H9 (cell line): ENCODE results near the gene DNAJC10. TPM values are rescaled to one million over a fixed set of nuclear protein-coding genes. Genes with fewer than 3 reads are reported as not detected.
"Not testable (repeated sequence)": the region's sequence is repeated elsewhere in the genome, so short reads cannot be mapped to it uniquely, and the experiment has no call there.

Experiments used
- DNase-seq: peaks from one replicate; pipeline ENCODE4 v3.0.0-alpha.2; 2017
- H2AFZ ChIP-seq: one replicate; pipeline ENCODE4 v1.6.1; 2013; ENCODE audit warnings: mild to moderate bottlenecking, low read length, control low read depth, moderate library complexity
- H2AK5ac ChIP-seq: 2 replicates; pipeline ENCODE4 v1.6.1; 2013; ENCODE audit warnings: low read length, control low read depth, mixed read lengths; ENCODE audit not compliant: insufficient read length
- H2BK120ac ChIP-seq: one replicate; pipeline ENCODE4 v1.6.1; 2013; ENCODE audit warnings: low read depth, mild to moderate bottlenecking, low read length, control low read depth, inconsistent platforms; ENCODE audit not compliant: poor library complexity, severe bottlenecking
- H2BK12ac ChIP-seq: 2 replicates; pipeline ENCODE4 v1.6.1; 2013; ENCODE audit warnings: low read length, control low read depth, mixed read lengths, low read depth; ENCODE audit not compliant: insufficient read length
- H2BK15ac ChIP-seq: 2 replicates; pipeline ENCODE4 v1.6.1; 2013; ENCODE audit warnings: low read depth, low read length, control low read depth
- H2BK20ac ChIP-seq: one replicate; pipeline ENCODE4 v1.6.1; 2013; ENCODE audit warnings: low read depth, mild to moderate bottlenecking, low read length, control low read depth, inconsistent platforms; ENCODE audit not compliant: poor library complexity, severe bottlenecking
- H2BK5ac ChIP-seq: 2 replicates; pipeline ENCODE4 v1.6.1; 2013; ENCODE audit warnings: low read length, control low read depth, mixed read lengths; ENCODE audit not compliant: insufficient read length
- H3K14ac ChIP-seq: 2 replicates; pipeline ENCODE4 v1.6.1; 2013; ENCODE audit warnings: low read length, control low read depth; ENCODE audit not compliant: insufficient read depth
- H3K18ac ChIP-seq: 2 replicates; pipeline ENCODE4 v1.6.1; 2013; ENCODE audit warnings: low read depth, mild to moderate bottlenecking, mixed read lengths, low read length, control low read depth; ENCODE audit not compliant: insufficient read length
- H3K23ac ChIP-seq: 2 replicates; pipeline ENCODE4 v1.6.1; 2013; ENCODE audit warnings: low read length, control low read depth, mixed read lengths, low read depth; ENCODE audit not compliant: insufficient read length
- H3K23me2 ChIP-seq: 2 replicates; pipeline ENCODE4 v1.6.1; 2013; ENCODE audit warnings: low read depth, mild to moderate bottlenecking, mixed read lengths, low read length, control low read depth; ENCODE audit not compliant: insufficient read length, poor library complexity, severe bottlenecking
- H3K27ac ChIP-seq: 2 replicates; pipeline ENCODE4 v1.5.1; 2013; ENCODE audit warnings: low read length, control low read depth, mixed read lengths, low read depth; ENCODE audit not compliant: insufficient read length
- H3K27me3 ChIP-seq: 2 replicates; pipeline ENCODE4 v1.6.1; 2013; ENCODE audit warnings: low read length, control low read depth, inconsistent platforms; ENCODE audit not compliant: insufficient read depth
- H3K4ac ChIP-seq: 2 replicates; pipeline ENCODE4 v1.6.1; 2013; ENCODE audit warnings: low read depth, mild to moderate bottlenecking, control low read depth, inconsistent platforms, low read length, moderate library complexity
- H3K4me1 ChIP-seq: 2 replicates; pipeline ENCODE4 v1.6.1; 2013; ENCODE audit warnings: low read length, control low read depth, inconsistent platforms; ENCODE audit not compliant: insufficient read depth
- H3K4me2 ChIP-seq: 2 replicates; pipeline ENCODE4 v1.6.1; 2013; ENCODE audit warnings: low read length, control low read depth, mixed read lengths; ENCODE audit not compliant: insufficient read length, insufficient read depth
- H3K56ac ChIP-seq: 2 replicates; pipeline ENCODE4 v1.6.1; 2013; ENCODE audit warnings: low read depth, mild to moderate bottlenecking, mixed read lengths, low read length, control low read depth; ENCODE audit not compliant: insufficient read length
- H3K79me1 ChIP-seq: 2 replicates; pipeline ENCODE4 v1.6.1; 2013; ENCODE audit warnings: low read depth, mild to moderate bottlenecking, moderate library complexity, low read length, control low read depth, inconsistent platforms; ENCODE audit not compliant: insufficient read depth, poor library complexity, severe bottlenecking
- H3K79me2 ChIP-seq: 2 replicates; pipeline ENCODE4 v1.6.1; 2013; ENCODE audit warnings: low read length, control low read depth, inconsistent platforms; ENCODE audit not compliant: insufficient read depth
- H3K9ac ChIP-seq: 2 replicates; pipeline ENCODE4 v1.6.1; 2013; ENCODE audit warnings: low read length, control low read depth, mixed read lengths; ENCODE audit not compliant: insufficient read length; ENCODE audit errors: extremely low read depth
- H3K9me3 ChIP-seq: one replicate; pipeline ENCODE4 v1.6.1; 2013; ENCODE audit warnings: low read depth, low read length, inconsistent platforms; ENCODE audit not compliant: control insufficient read depth
- H3T11ph ChIP-seq: one replicate; pipeline ENCODE4 v1.6.1; 2013; ENCODE audit warnings: mild to moderate bottlenecking, low read length, control low read depth, inconsistent platforms
- H4K20me1 ChIP-seq: one replicate; pipeline ENCODE4 v1.6.1; 2013; ENCODE audit not compliant: control insufficient read depth, insufficient read length, insufficient read depth
- H4K5ac ChIP-seq: 2 replicates; pipeline ENCODE4 v1.6.1; 2013; ENCODE audit warnings: low read depth, mild to moderate bottlenecking, mixed read lengths, low read length, control low read depth; ENCODE audit not compliant: insufficient read length
- H4K8ac ChIP-seq: replicated peaks from 2 replicates; pipeline ENCODE4 v1.6.1; 2013; ENCODE audit warnings: low read length, control low read depth, mixed read lengths, low read depth; ENCODE audit not compliant: insufficient read length
- H4K91ac ChIP-seq: 2 replicates; pipeline ENCODE4 v1.6.1; 2013; ENCODE audit warnings: low read depth, mild to moderate bottlenecking, moderate library complexity, mixed read lengths, low read length, control low read depth; ENCODE audit not compliant: insufficient read length
- H3K27ac Mint-ChIP-seq, 3 experiments: 2 replicates in 2 of 3; 3 replicates in 1 of 3; pipeline ENCODE4 v1.8.0; 2020 to 2021; ENCODE audit warnings: mixed read lengths in 3 of 3, mild to moderate bottlenecking in 1 of 3, moderate library complexity in 1 of 3
- H3K27me3 Mint-ChIP-seq: 2 replicates; pipeline ENCODE4 v1.8.0; 2021; ENCODE audit warnings: low read depth, mild to moderate bottlenecking, moderate library complexity, mixed read lengths
- H3K36me3 Mint-ChIP-seq, 3 experiments: 2 replicates in 2 of 3; 3 replicates in 1 of 3; pipeline ENCODE4 v1.8.0; 2020 to 2021; ENCODE audit warnings: low read depth in 3 of 3, mixed read lengths in 3 of 3; ENCODE audit not compliant: insufficient read depth in 1 of 3
- H3K4me1 Mint-ChIP-seq, 2 experiments: 2 replicates each; pipeline ENCODE4 v1.8.0; 2020; ENCODE audit warnings: mixed read lengths in 2 of 2
- H3K4me3 Mint-ChIP-seq, 2 experiments: 2 replicates in 1 of 2; 3 replicates in 1 of 2; pipeline ENCODE4 v1.8.0; 2020 to 2021; ENCODE audit warnings: mild to moderate bottlenecking in 2 of 2, mixed read lengths in 2 of 2, moderate library complexity in 1 of 2
- H3K9me3 Mint-ChIP-seq, 2 experiments: 2 replicates in 1 of 2; 3 replicates in 1 of 2; pipeline ENCODE4 v1.8.0; 2020; ENCODE audit warnings: mild to moderate bottlenecking in 2 of 2, mixed read lengths in 2 of 2, moderate library complexity in 1 of 2
- WGBS: extraction: QIAGEN DNeasy Blood & Tissue Kit; methylation state at CpG from one replicate; pipeline ENCODE4 v1.1.7; 2013; ENCODE audit warnings: missing lambda C conversion rate, low lambda C conversion rate, mixed read lengths; ENCODE audit not compliant: insufficient read length; ENCODE audit errors: extremely low coverage; 5-methylcytosine and 5-hydroxymethylcytosine counted together
- total RNA-seq: library from RNA; stranded (reverse); gene quantifications from 2 replicates; pipeline ENCODE4 v1.2.1, GENCODE V29; 2021
- TF ChIP-seq, protein P1 (sequence below): fragments of 200-600 bp; sonication (generic); conservative IDR thresholded peaks from 3 replicates; pipeline ENCODE4 v1.8.0; 2021; ENCODE audit warnings: antibody characterized with exemption, mild to moderate bottlenecking

DNAJC10 gene
- total RNA-seq, 1 experiment from 2014 or later: 129 TPM

DNA sequence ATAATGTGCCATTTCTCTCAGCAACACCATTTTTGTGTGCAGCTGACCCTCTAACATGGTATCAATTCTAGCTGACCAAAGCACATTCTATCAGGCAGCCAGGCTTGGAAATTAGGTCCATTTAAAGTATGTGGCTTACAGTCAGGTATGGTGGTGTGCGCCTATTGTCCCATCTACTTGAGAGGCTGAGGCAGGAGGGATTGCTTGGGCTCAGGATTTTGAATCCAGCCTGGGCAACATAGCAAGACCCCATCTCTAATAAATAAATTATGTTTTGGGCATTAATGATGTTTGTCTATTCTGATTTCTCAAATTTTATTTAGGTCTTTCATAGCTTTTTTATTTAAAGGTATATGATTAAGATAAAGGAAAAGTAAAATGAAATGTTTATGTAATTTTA, 63.3 kb downstream of the DNAJC10 start:
- no peak overlapping the region for H2BK12ac ChIP-seq
- Mint-ChIP-seq H3K4me3 (no peak overlapping the region), H3K4me1 (peaks cover 3% of the 10 kb centered on the region in 2 experiments; a peak in 3 of 4 replicates), H3K27me3 (no peaks in the 10 kb centered on the region), H3K9me3 (peaks cover 0 to 3% of the 10 kb centered on the region in 2 experiments; a peak in 1 of 5 replicates), H3K27ac (no peak overlapping the region), H3K36me3 (peaks cover 21 to 42% (median 35%) of the 10 kb centered on the region in 3 experiments)
- no peak overlapping the region for H3K14ac ChIP-seq
- no CpG with 5 or more reads among the region's 1 CpG for WGBS
- no peak overlapping the region for H2BK15ac ChIP-seq
- no peaks in the 10 kb centered on the region for H3K79me1 ChIP-seq
- H3K79me2 ChIP-seq: no peaks in the 10 kb centered on the region
- H4K91ac ChIP-seq: no peak overlapping the region
- no peak overlapping the region for H3K9ac ChIP-seq
- H3K23ac ChIP-seq: no peak overlapping the region
- no peak overlapping the region for H3K18ac ChIP-seq
- H2BK20ac ChIP-seq: no peak overlapping the region
- no peak overlapping the region for H3K27ac ChIP-seq
- H2BK120ac ChIP-seq: no peak overlapping the region
- no peak overlapping the region for H2BK5ac ChIP-seq
- H2AK5ac ChIP-seq: no peak overlapping the region
- H3K56ac ChIP-seq: no peak overlapping the region
- H3K9me3 ChIP-seq: no peaks in the 10 kb centered on the region
- TF ChIP-seq, protein P1, sequence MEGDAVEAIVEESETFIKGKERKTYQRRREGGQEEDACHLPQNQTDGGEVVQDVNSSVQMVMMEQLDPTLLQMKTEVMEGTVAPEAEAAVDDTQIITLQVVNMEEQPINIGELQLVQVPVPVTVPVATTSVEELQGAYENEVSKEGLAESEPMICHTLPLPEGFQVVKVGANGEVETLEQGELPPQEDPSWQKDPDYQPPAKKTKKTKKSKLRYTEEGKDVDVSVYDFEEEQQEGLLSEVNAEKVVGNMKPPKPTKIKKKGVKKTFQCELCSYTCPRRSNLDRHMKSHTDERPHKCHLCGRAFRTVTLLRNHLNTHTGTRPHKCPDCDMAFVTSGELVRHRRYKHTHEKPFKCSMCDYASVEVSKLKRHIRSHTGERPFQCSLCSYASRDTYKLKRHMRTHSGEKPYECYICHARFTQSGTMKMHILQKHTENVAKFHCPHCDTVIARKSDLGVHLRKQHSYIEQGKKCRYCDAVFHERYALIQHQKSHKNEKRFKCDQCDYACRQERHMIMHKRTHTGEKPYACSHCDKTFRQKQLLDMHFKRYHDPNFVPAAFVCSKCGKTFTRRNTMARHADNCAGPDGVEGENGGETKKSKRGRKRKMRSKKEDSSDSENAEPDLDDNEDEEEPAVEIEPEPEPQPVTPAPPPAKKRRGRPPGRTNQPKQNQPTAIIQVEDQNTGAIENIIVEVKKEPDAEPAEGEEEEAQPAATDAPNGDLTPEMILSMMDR: no peak
- no peaks in the 10 kb centered on the region for H4K20me1 ChIP-seq
- no peaks in the 10 kb centered on the region for H3K27me3 ChIP-seq
- H4K5ac ChIP-seq: no peak overlapping the region
- no peaks in the 10 kb centered on the region for H3K4me1 ChIP-seq
- H3K4me2 ChIP-seq: no peak overlapping the region
- H3K4ac ChIP-seq: no peak overlapping the region
- no peak overlapping the region for H3T11ph ChIP-seq
- no peak overlapping the region for H4K8ac ChIP-seq
- DNase-seq: no peak
- H2AFZ ChIP-seq: no peak overlapping the region
- H3K23me2 ChIP-seq: no peaks in the 10 kb centered on the region

DNA sequence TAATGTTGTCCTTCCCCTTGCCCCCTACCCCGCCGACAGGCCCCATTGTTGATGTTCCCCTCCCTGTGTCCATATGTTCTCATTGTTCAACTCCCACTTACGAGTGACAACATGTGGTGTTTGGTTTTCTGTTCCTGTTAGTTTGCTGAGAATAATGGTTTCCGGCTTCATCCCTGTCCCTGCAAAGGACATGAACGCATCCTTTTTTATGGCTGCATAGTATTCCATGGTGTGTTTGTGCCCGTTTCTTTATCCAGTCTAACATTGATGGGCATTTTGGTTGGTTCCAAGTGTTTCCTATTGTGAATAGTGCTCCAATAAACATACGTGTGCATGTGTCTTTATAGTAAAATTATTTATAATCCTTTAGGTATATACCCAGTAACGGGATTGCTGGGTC, 65.0 kb downstream of the DNAJC10 start:
- H2BK12ac ChIP-seq, H3K27ac Mint-ChIP-seq, H4K5ac ChIP-seq, H3K4ac ChIP-seq, H4K20me1 ChIP-seq, DNase-seq, H2BK20ac ChIP-seq, H4K91ac ChIP-seq, H3K27me3 ChIP-seq, H2BK120ac ChIP-seq, H3K79me2 ChIP-seq, H3K23me2 ChIP-seq, H4K8ac ChIP-seq, H3K9me3 Mint-ChIP-seq, H3K4me1 ChIP-seq, H3K56ac ChIP-seq, H3K23ac ChIP-seq, H3T11ph ChIP-seq, H2BK15ac ChIP-seq, H3K4me3 Mint-ChIP-seq, H3K9me3 ChIP-seq, H3K27ac ChIP-seq, H3K4me1 Mint-ChIP-seq, H3K79me1 ChIP-seq, H3K14ac ChIP-seq, H3K9ac ChIP-seq, H2AK5ac ChIP-seq, H3K4me2 ChIP-seq, H3K18ac ChIP-seq, H2BK5ac ChIP-seq, H3K27me3 Mint-ChIP-seq, H2AFZ ChIP-seq: not testable (repeated sequence)
- WGBS: no CpG with 5 or more reads among the region's 8 CpGs
- peaks cover 18 to 32% (median 29%) of the 10 kb centered on the region in 3 experiments for H3K36me3 Mint-ChIP-seq
